Neural progenitor cell (in vitro differentiated cells): ENCODE data around the gene TBC1D10A.

Experiments used
- CTCF ChIP-seq: fragments of 200-600 bp; sonication (generic); IDR thresholded peaks from 2 replicates; pipeline ENCODE4 v1.5.1; 2017; ENCODE audit warnings: antibody characterized with exemption, mild to moderate bottlenecking
- EZH2phosphoT487 ChIP-seq: fragments of 200-600 bp; sonication (generic); IDR thresholded peaks from 2 replicates; pipeline ENCODE4 v1.6.1; 2017; ENCODE audit warnings: antibody characterized with exemption

- TF ChIP-seq CTCF: no peak
- TF ChIP-seq EZH2phosphoT487: no peak
These were observed 48.6 kb upstream of the TBC1D10A start for GRCh38 chr22:30375312-30375849.
